G401 (cell line): ENCODE data around the gene LXN. TPM values are rescaled to one million over a fixed set of nuclear protein-coding genes. Genes with fewer than 3 reads are reported as not detected.

Experiments used
- DNase-seq: peaks from one replicate; pipeline ENCODE4 v3.0.0-alpha.2; 2015; ENCODE audit warnings: low spot score
- in situ Hi-C: cut with HindIII; loops from 2 replicates; pipeline ENCODE4 v1.10.0; 2016; ENCODE audit warnings: low sequenced_read_pairs, mixed read lengths
- total RNA-seq: library from RNA; depleted of rRNA; stranded (reverse); fragments of >200 nt; shearing (Covaris generic); gene quantifications from 2 replicates; pipeline ENCODE4 v1.2.3, GENCODE V29; 2014; rRNA removed

The LXN gene
- total RNA-seq, 1 experiment from 2014 or later, result not detected

DNA sequence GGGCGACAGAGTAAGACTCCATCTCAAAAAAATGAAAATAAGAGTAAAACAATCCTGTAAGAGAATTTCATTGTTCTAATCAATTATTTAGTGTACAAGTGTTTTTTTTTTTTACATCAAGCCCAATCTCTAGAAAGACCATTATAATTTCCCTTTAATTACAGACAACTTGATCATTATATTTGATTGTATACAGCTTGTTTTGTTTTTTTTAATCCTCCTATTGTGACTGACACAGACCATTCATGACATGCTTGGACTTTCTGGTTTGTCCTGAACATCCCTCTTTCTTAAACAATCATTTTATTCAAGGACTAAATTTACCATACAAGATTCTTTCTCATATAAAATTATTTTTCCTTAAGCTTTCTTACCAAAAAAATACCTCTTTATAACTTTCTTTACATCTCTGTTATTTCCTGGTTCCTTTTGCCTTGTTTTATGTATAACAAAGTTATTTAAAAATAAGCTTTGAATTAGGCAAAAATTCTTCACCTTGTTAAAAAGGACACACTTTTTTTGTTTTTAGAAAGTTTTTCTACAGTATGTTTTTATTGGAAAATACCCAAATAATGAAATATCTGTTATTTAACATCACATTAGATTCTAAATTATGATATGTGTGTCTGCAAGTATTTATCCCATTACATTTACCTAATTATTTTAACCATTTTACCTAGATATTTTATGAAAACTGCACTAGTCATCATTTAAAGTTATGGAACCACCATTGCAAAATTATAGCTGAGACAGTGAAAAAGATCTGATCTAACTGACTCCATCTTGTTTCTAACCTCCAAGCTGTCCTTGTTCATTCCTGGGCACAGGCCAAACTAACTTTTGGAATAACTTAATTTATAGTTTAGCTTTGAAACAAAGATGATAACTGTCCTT, 54.2 kb downstream of the LXN start:
- in situ Hi-C loops, result no loop called here
- DNase-seq, result no peak

Other genes with a start within 250 kb of the LXN start
- gene MLF1, start 101.5 kb downstream of the LXN start, total RNA-seq, result 58.3 and 91.5 TPM in 2 replicates
- gene GFM1, start 28.1 kb downstream of the LXN start, total RNA-seq, result 62.5 and 66.7 TPM in 2 replicates
- gene RARRES1, start 59.8 kb upstream of the LXN start, total RNA-seq, result not detected in 2 replicates
- 42.5 and 58.7 TPM in 2 replicates for gene MFSD1, start 129.4 kb upstream of the LXN start, total RNA-seq